ENCODE data around the gene DPEP2NB. TPM values are rescaled to one million over a fixed set of nuclear protein-coding genes. Genes with fewer than 3 reads are reported as not detected.

The DPEP2NB gene
- not detected in 2 replicates for total RNA-seq (2014; rRNA removed; shearing (Covaris generic))

GRCh38 chr16:68015681-68016080 lies at the start of gene DPEP2NB:
DPEP2NB (minus strand) TSS chr16:68015911; CDS start chr16:68015770, 141 bp downstream.
- DNase-seq (ENCODE audit: low read depth): no peak

- DNase-seq (ENCODE audit: low read depth): peak; percentile 63
Observed at GRCh38 chr16:68064791-68065365, 49.2 kb upstream of the DPEP2NB start.

- no peak for DNase-seq (ENCODE audit: low read depth)
Observed at GRCh38 chr16:68062910-68063393, 47.2 kb upstream of the DPEP2NB start.

DNA sequence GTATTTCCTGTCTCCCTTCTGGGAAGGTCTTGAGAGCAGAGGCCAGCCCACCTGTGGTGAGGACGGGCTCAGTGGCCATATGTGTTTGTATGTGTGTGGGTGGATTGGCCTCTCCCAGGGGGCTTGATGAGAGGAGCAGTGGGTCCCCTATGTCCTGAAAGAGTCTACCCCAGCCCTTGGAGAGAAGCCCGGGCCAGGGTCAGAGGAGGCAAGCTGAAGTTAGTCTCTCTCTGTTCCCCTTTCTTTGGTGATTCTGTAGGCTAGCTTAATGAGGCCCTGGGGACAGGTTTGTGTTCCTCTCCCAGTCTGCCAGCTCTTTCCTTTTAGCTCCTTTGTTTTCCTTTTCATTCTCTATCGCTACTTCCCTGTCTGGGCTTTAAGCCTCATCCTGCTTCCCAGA lies 45.7 kb upstream of the DPEP2NB start:
- DNase-seq (ENCODE audit: low read depth): no peak

DNA sequence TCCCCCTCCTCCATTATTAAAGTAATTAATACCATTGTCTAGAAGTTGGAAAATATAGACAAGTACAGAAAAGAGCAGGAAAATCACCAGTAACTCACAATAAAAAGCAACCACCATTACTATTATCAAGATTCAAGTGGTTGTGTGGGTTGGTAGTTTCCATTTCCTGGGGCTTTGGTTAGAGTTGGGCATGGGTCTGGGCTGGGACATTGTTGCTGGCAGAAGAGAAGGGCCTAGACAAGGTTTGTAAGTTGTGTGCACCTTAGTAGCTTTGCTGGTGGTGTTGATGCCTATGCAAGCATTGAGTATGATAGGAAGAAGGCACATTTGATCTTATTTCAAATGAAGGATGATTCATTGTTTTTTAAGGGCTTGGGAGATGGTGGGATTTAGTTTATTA lies 44.1 kb upstream of the DPEP2NB start:
- DNase-seq (ENCODE audit: low read depth): no peak

- DNase-seq (ENCODE audit: low read depth): no peak
Observed at GRCh38 chr16:68055395-68055794, 39.7 kb upstream of the DPEP2NB start.

DNA sequence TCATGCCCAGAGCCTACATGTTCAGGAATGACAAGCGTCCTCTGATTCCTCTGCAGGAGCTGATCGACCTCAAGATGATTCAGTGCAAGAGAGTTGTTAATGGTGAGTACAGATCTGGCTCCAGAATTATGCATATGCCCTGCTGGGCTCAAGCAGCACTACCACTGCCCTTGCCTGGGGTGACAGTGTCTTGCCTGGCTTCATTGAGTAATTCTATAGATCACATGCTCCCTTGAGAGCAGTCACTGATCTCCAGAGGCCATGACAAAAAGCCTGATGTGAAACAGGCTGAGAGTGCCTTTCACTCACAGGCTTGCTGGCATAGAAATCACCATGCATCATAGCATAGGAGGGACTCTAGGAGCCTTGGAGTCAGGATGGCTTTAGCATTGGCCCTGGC lies 33.7 kb upstream of the DPEP2NB start:
- DNase-seq (ENCODE audit: low read depth): no peak

GRCh38 chr16:68047987-68048386 lies 32.3 kb upstream of the DPEP2NB start:
- DNase-seq (ENCODE audit: low read depth): no peak

- DNase-seq (ENCODE audit: low read depth): no peak
Observed at GRCh38 chr16:68046106-68046505, 30.4 kb upstream of the DPEP2NB start.

- no peak for DNase-seq (ENCODE audit: low read depth)
Observed at GRCh38 chr16:68041783-68042182, 26.1 kb upstream of the DPEP2NB start.

- peak; percentile 70 for DNase-seq (ENCODE audit: low read depth)
Observed at GRCh38 chr16:68040506-68041288, 25.0 kb upstream of the DPEP2NB start.

DNA sequence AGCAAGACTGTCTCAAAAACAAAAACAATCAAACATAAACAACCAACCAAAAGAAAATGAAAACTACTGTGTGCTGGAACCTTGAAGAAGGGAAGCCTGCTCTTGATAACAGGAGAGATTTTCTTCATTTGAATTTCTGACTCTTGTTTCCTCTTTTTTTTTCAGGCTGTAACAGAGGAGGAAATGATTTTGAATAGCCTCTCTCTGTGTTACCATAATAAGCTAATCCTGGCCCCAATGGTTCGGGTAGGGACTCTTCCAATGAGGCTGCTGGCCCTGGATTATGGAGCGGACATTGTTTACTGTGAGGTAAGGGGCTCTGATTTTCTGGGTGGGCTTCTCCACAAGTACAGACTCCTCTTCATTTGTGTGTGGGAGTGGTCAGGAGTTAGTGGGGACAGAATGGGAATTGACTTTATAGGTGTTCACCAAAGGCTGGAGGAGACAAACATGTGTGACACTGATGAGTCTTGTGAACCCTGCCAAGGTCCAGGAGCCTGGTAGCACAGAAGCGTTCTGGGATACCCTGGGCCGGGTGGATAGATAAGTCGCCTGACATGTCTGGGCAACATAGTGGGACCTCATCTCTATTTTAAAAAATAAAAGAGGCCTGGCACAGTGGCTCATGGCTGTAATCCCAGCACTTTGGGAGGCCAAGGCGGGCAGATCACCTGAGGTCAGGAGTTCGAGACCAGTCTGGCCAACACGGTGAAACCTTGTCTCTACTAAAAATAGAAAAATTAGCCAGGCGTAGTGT lies 22.3 kb upstream of the DPEP2NB start:
- no peak for DNase-seq (ENCODE audit: low read depth)

- peak; percentile 27 for DNase-seq (ENCODE audit: low read depth)
Observed at GRCh38 chr16:68035227-68035626, 19.5 kb upstream of the DPEP2NB start.

- no peak for DNase-seq (ENCODE audit: low read depth)
Observed at GRCh38 chr16:68033101-68033500, 17.4 kb upstream of the DPEP2NB start.

- peak; percentile 68 for DNase-seq (ENCODE audit: low read depth)
Observed at GRCh38 chr16:68031951-68032350, 16.2 kb upstream of the DPEP2NB start.

GRCh38 chr16:68030108-68030507 lies 14.4 kb upstream of the DPEP2NB start:
- peak; percentile 82 for DNase-seq (ENCODE audit: low read depth)

DNA sequence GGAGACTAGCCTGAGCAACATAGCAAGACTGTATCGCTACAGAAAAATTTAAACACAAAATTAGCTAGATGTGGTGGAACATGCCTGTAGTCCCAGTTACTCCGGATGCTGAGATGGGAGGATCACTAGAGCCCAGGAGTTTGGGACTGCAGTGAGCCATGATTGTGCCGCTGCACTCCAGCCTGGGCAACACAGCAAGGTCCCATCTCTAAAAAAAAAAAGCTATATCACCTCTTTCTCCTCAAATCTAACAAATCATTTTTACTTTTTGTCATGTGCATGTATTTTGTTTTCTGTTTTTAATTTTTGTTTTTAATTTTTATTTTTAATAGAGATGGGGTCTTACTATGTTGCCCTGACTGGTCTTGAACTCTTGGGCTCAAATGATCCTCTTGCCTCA lies 13.3 kb upstream of the DPEP2NB start:
- no peak for DNase-seq (ENCODE audit: low read depth)

- DNase-seq (ENCODE audit: low read depth): peak; percentile 86
Observed at GRCh38 chr16:68022728-68023537, 7.2 kb upstream of the DPEP2NB start, which contains the start of the genes DDX28 and DUS2. DDX28 (minus strand) TSS chr16:68023232; CDS start chr16:68023202, 30 bp downstream. DUS2 (plus strand) TSS chr16:68023284; CDS start chr16:68038024, 14,740 bp downstream.

- DNase-seq (ENCODE audit: low read depth): no peak
Observed at GRCh38 chr16:68022278-68022727, 6.6 kb upstream of the DPEP2NB start.

DNA sequence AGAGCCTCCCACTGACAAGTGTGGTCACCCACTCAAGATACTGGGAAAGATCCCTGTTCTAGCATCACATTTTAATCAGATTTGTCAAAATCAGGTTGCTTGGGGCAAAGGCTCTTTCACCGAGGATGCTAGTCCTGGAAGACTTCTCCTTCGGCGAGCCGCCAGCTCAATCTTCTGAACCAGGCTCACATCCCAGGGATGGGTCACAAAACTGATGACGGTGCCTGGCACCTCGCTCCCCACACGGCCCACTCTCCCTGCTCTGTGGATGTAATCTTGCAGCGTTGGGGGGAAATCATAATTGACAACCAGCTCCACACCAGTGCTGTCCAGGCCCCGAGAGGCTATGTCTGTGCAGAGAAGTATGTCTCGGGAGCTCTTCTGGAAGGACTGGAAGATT lies 5.8 kb upstream of the DPEP2NB start:
- DNase-seq (ENCODE audit: low read depth): no peak

- DNase-seq (ENCODE audit: low read depth): no peak
Observed at GRCh38 chr16:68019167-68019680, 3.5 kb upstream of the DPEP2NB start.
